Neuronal stem cell (in vitro differentiated cells): ENCODE data around the gene RGPD6.
"Not testable (repeated sequence)": the region's sequence is repeated elsewhere in the genome, so short reads cannot be mapped to it uniquely, and the experiment has no call there.

ENCODE experiments used
- DNase-seq: peaks from one replicate; pipeline ENCODE4 v3.0.0-alpha.2; 2013; ENCODE audit warnings: low spot score
- H2AFZ ChIP-seq: one replicate; pipeline ENCODE4 v1.6.1; 2013; ENCODE audit warnings: mild to moderate bottlenecking, low read length, inconsistent platforms
- H2AK5ac ChIP-seq: 2 replicates; pipeline ENCODE4 v1.6.1; 2013; ENCODE audit warnings: low read depth, mild to moderate bottlenecking, inconsistent platforms, low read length, moderate library complexity, mixed read lengths
- H2BK120ac ChIP-seq: 2 replicates; pipeline ENCODE4 v1.6.1; 2013; ENCODE audit warnings: low read depth, mild to moderate bottlenecking, inconsistent platforms, low read length, moderate library complexity, mixed read lengths
- H2BK12ac ChIP-seq: one replicate; pipeline ENCODE4 v1.6.1; 2013; ENCODE audit warnings: low read length, inconsistent platforms
- H2BK15ac ChIP-seq: 2 replicates; pipeline ENCODE4 v1.6.1; 2013; ENCODE audit warnings: mild to moderate bottlenecking, low read length, inconsistent platforms, mixed read lengths
- H2BK5ac ChIP-seq: one replicate; pipeline ENCODE4 v1.6.1; 2013; ENCODE audit warnings: inconsistent platforms, mild to moderate bottlenecking, low read length, moderate library complexity
- H3K14ac ChIP-seq: one replicate; pipeline ENCODE4 v1.6.1; 2013; ENCODE audit warnings: low read length, inconsistent platforms
- H3K18ac ChIP-seq: 2 replicates; pipeline ENCODE4 v1.6.1; 2013; ENCODE audit warnings: low read length, inconsistent platforms
- H3K23ac ChIP-seq: 2 replicates; pipeline ENCODE4 v1.6.1; 2013; ENCODE audit warnings: low read depth, mild to moderate bottlenecking, mixed read lengths, low read length, inconsistent platforms; ENCODE audit not compliant: poor library complexity
- H3K27ac ChIP-seq: replicated peaks from 3 replicates; pipeline ENCODE4 v1.5.1; 2013; ENCODE audit warnings: low read length, inconsistent platforms
- H3K27me3 ChIP-seq, 3 experiments: 2 replicates each; pipeline ENCODE4 v1.6.1; 2013; ENCODE audit warnings: low read length in 3 of 3, mild to moderate bottlenecking in 2 of 3, inconsistent platforms in 1 of 3, low read depth in 1 of 3, mixed read lengths in 1 of 3, moderate library complexity in 1 of 3; ENCODE audit not compliant: control insufficient read depth in 3 of 3, insufficient read depth in 3 of 3
- H3K36me3 ChIP-seq, 2 donors: replicated peaks in 1 of 2; 2 replicates each; pipeline ENCODE4 v1.6.1; 2013; ENCODE audit warnings: low read length in 2 of 2; ENCODE audit not compliant: control insufficient read depth in 2 of 2, insufficient read depth in 2 of 2
- H3K4ac ChIP-seq: 2 replicates; pipeline ENCODE4 v1.6.1; 2013; ENCODE audit warnings: inconsistent platforms, mild to moderate bottlenecking, low read length, moderate library complexity
- H3K4me1 ChIP-seq, 2 donors: 1 replicate in 1 of 2; 2 replicates in 1 of 2; pipeline ENCODE4 v1.6.1; 2013; ENCODE audit warnings: low read length in 2 of 2, low read depth in 1 of 2; ENCODE audit not compliant: control insufficient read depth in 2 of 2, insufficient read depth in 1 of 2
- H3K4me2 ChIP-seq: one replicate; pipeline ENCODE4 v1.6.1; 2013; ENCODE audit warnings: mild to moderate bottlenecking, low read length, inconsistent platforms; ENCODE audit not compliant: insufficient read depth, poor library complexity, severe bottlenecking
- H3K4me3 ChIP-seq, 2 donors: 2 replicates each; pipeline ENCODE4 v1.5.1; 2013; ENCODE audit warnings: low read length in 2 of 2, mild to moderate bottlenecking in 2 of 2, inconsistent platforms in 1 of 2, moderate library complexity in 1 of 2
- H3K79me1 ChIP-seq: one replicate; pipeline ENCODE4 v1.6.1; 2013; ENCODE audit warnings: low read depth, mild to moderate bottlenecking, inconsistent platforms, low read length, moderate library complexity
- H3K9ac ChIP-seq: one replicate; pipeline ENCODE4 v1.6.1; 2013; ENCODE audit warnings: mild to moderate bottlenecking, low read depth, low read length, inconsistent platforms; ENCODE audit not compliant: poor library complexity
- H3K9me3 ChIP-seq, 2 donors: replicated peaks in 1 of 2; 2 replicates each; pipeline versions ENCODE3 to v1.6.1; 2013; ENCODE audit warnings: low read length in 2 of 2, mild to moderate bottlenecking in 2 of 2, inconsistent platforms in 1 of 2, low read depth in 1 of 2, mixed read lengths in 1 of 2, moderate library complexity in 1 of 2; ENCODE audit not compliant: control insufficient read depth in 2 of 2, insufficient read depth in 1 of 2
- H4K8ac ChIP-seq: one replicate; pipeline ENCODE4 v1.6.1; 2013; ENCODE audit warnings: low read depth, mild to moderate bottlenecking, inconsistent platforms, low read length, moderate library complexity
- H4K91ac ChIP-seq: one replicate; pipeline ENCODE4 v1.6.1; 2013; ENCODE audit warnings: low read length, low read depth, mild to moderate bottlenecking, inconsistent platforms; ENCODE audit not compliant: poor library complexity
- WGBS, 2 donors: extraction: QIAGEN DNeasy Blood & Tissue Kit; methylation state at CpG; one replicate each; pipeline ENCODE4 v1.1.7; 2013; ENCODE audit warnings: missing lambda C conversion rate in 2 of 2, mixed read lengths in 1 of 2; ENCODE audit not compliant: insufficient read length in 2 of 2, insufficient replicate concordance in 1 of 2; ENCODE audit errors: extremely low coverage in 2 of 2; 5-methylcytosine and 5-hydroxymethylcytosine counted together

RGPD6 gene

DNA sequence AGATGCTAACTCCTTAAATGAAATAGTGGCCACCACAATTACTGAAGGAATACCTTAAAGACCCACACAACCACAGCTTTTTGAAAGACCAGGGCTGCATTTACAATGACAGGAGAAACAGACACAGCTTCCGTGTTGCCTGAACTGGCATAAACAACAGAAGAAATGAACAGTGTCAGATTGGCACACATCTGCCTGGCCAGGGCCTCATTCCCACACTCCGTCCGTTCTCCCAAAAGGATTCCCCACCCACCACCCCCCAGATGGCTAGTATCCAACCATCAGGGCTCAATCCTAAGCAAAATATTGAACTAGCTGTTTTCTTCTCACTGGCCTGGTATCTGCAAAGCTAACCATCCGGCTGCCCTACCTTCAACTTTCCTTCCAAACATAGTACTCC, 96.9 kb downstream of the RGPD6 start:
- not testable (repeated sequence) for H2BK15ac ChIP-seq, H3K9ac ChIP-seq, DNase-seq, H2AK5ac ChIP-seq, H3K79me1 ChIP-seq, H3K27ac ChIP-seq, H3K18ac ChIP-seq, H3K36me3 ChIP-seq, H3K23ac ChIP-seq, H3K14ac ChIP-seq, H3K4me1 ChIP-seq, H2BK5ac ChIP-seq, H3K4me2 ChIP-seq, H3K4ac ChIP-seq, H3K4me3 ChIP-seq, H2AFZ ChIP-seq, H3K27me3 ChIP-seq, H4K8ac ChIP-seq, H2BK12ac ChIP-seq, H4K91ac ChIP-seq, H3K9me3 ChIP-seq, H2BK120ac ChIP-seq
- WGBS, 2 donors = no CpG with 5 or more reads among the region's 4 CpGs

- not testable (repeated sequence) for H3K9me3 ChIP-seq, H3K4ac ChIP-seq, H3K9ac ChIP-seq, DNase-seq, H2AFZ ChIP-seq, H3K23ac ChIP-seq, H3K14ac ChIP-seq, H3K27me3 ChIP-seq, H2BK15ac ChIP-seq, H3K4me1 ChIP-seq, H2BK5ac ChIP-seq, H2BK120ac ChIP-seq, H3K36me3 ChIP-seq, H4K8ac ChIP-seq, H3K4me2 ChIP-seq, H3K4me3 ChIP-seq, H3K18ac ChIP-seq, H2AK5ac ChIP-seq, H3K79me1 ChIP-seq, H2BK12ac ChIP-seq, H4K91ac ChIP-seq, H3K27ac ChIP-seq
- no CpG with 5 or more reads among the region's 7 CpGs for WGBS, 2 donors
These were observed 99.7 kb downstream of the RGPD6 start for GRCh38 chr2:110477370-110477769.

GRCh38 chr2:110476952-110477351, 100.1 kb downstream of the RGPD6 start:
- not testable (repeated sequence) for H3K4me3 ChIP-seq, H2AFZ ChIP-seq, H3K18ac ChIP-seq

GRCh38 chr2:110475627-110476359, 101.2 kb downstream of the RGPD6 start:
- not testable (repeated sequence) for H3K36me3 ChIP-seq, H2BK5ac ChIP-seq, H2AFZ ChIP-seq, H2BK15ac ChIP-seq, H3K9ac ChIP-seq, H3K27me3 ChIP-seq, H3K23ac ChIP-seq, H3K4me1 ChIP-seq, H3K18ac ChIP-seq, H3K27ac ChIP-seq, DNase-seq, H4K8ac ChIP-seq, H3K4me3 ChIP-seq, H3K14ac ChIP-seq, H3K9me3 ChIP-seq, H2AK5ac ChIP-seq, H3K79me1 ChIP-seq, H2BK120ac ChIP-seq, H2BK12ac ChIP-seq, H3K4me2 ChIP-seq, H3K4ac ChIP-seq, H4K91ac ChIP-seq
- no CpG with 5 or more reads among the region's 3 CpGs for WGBS, 2 donors

More at GRCh38 chr2:110476952-110477351, 100.1 kb downstream of the RGPD6 start:
- H2BK5ac ChIP-seq, DNase-seq, H4K8ac ChIP-seq, H3K14ac ChIP-seq, H2AK5ac ChIP-seq, H2BK120ac ChIP-seq, H2BK12ac ChIP-seq, H3K23ac ChIP-seq, H3K27ac ChIP-seq, H3K9ac ChIP-seq, H3K4me1 ChIP-seq, H3K27me3 ChIP-seq, H3K79me1 ChIP-seq, H3K4me2 ChIP-seq, H3K9me3 ChIP-seq, H3K36me3 ChIP-seq, H3K4ac ChIP-seq, H4K91ac ChIP-seq, H2BK15ac ChIP-seq: not testable (repeated sequence)
- WGBS, 2 donors = no CpG with 5 or more reads among the region's 6 CpGs
